Measurements from ENCODE around the gene AGAP9.
"Not testable (repeated sequence)": the region's sequence is repeated elsewhere in the genome, so short reads cannot be mapped to it uniquely, and the experiment has no call there.

Gene AGAP9

DNA sequence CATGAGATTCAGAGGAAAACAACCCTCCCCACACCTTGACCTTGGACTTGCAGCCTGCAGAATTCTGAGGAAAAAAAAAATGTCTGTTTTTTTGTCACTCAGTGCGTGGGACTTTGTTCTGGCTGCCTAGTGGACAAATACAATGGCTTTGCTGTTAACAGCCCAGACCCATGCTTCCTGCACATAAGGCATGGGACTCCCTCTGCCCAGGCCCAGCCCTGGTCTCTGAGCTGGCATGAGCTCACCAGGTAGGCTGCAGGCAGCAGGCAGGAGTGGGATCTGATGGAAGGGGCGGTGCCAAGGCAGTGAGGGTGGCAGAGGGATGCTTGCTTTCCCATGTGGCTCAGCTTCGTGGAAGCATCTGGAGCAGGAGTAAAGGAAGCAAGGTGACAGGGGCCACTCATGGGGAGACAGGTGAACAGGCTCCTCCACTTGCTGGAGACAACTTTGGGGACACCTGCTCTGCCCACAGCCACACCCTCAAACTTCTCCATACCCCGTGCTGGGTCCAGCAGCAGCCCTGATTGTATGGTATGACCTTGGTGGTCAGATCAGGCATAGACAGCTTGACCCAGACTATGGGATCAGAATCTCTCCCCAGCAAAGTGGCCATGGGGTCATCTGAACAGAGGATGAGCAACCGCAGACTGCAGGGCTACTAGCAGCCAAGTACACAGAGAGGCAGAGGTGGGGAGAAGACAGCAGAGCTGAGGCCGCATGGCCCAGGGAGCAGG is 66.5 kb downstream of the AGAP9 start:
- no peak for DNase-seq

DNA sequence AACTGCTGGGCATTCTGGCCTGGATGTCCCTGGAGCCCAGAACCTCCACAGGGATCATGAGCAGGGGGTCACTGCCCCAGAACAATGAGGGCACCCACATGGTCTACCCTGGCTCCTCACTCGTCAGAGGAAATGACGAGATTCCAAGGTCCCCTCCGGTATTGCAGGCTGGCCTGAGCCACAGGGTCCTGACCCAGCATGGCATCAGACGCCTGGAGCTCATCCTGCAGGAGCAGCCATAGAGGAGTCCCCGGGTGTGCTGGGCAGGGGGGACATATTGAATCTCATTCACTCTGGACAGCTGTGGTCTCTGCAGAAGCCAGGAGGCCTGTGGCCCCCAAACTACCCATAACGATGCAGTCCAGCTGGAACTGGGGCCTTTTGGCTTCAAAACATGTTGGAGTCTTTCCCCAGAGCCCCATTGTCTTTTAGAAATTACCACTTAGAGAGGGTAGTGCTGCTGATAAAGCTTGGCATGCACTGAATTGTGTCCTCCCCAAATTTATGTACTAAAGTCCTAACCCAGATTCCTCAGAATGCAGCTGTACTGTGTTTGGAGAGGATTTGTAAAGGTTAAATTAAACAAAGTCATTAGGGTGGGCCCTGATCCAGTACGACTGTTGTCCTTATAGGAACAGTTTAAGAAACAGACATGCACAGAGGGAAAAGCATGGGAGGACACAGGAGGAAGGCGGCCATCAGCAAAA is 67.2 kb downstream of the AGAP9 start:
- DNase-seq, result no peak

DNA sequence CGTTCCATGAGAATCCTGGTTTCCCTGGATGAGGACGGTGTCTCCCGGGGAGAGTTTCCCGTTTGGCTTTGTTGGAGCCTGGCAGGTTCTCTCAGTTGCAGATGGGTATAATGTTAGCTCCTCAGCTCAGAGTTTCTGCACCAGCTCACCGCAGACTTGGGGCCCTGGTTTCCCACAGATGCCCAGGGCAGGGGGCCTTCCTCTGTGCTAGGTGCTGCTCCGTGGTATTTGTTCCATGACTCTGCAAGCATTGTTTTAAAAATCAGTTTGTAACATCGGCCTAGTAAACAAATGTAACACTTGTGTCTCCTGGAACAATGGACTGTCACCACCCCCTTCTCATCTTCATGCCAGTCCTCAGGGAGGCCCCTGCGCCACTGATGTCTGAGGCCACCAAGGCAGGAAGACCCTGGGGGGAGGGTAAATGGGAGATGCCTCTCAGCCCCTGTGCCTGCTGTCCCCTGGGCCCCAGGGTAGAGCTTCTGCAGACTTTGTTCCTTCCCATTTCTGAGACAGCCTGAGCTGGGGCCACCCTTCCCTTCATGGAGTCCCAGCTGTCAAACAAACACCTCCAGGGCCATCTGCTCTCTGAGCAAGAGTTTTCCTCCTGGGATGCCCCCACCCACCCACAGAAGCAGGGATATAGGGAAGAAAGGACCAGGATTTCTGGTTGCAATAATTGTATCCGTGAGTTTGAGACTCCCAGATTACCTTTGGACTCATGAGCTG is 67.9 kb downstream of the AGAP9 start:
- not testable (repeated sequence) for DNase-seq

DNA sequence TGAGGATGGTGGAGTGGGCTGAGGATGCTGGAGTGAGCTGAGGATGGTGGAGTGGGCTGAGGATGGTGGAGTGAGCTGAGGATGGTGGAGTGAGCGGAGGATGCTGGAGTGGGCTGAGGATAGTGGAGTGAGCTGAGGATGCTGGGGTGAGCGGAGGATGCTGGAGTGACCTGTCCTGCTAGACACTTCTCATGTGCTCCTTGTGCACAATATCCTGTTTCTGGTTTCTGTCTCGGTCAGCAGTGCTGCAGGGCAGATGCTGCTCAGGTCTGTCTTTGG is 68.7 kb downstream of the AGAP9 start:
- no peak for DNase-seq

DNA sequence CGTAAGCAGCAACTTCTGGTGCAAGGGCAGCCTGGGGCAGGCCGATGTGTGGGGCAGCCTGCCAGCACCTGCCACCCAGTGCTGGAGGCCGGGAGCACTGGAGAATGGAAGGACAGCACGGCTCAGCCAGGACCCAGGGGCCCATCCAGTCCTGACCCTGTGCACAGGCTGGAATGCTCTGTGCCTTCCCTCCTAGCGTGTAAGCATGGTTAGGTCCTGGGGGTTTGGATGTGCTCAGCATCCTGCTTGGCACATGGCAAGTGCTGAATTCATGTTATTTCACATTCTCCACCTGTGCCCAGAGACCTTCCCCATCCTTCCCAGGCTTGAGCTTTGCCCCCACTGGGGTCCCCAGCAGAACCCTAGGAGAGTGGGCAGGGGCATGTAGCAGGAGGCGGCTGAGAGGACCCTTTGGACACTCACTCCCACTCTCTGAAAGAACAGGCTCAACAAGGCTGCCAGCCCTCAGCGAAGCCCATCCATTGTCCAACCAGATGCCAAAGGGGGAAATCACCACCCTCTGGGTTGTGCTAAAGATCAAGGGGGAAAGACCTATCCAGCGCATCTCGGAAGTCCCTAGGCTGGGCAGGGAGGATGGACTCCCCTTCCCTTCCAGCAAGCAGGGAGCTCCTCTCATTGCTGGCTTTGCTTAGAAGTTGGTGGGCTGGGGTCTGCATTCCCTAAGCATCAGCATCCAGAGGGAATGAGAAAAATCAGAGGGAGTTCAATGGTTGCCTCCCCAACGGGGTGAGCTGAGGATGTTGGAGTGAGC is 69.2 kb downstream of the AGAP9 start:
- no peak for DNase-seq

DNA sequence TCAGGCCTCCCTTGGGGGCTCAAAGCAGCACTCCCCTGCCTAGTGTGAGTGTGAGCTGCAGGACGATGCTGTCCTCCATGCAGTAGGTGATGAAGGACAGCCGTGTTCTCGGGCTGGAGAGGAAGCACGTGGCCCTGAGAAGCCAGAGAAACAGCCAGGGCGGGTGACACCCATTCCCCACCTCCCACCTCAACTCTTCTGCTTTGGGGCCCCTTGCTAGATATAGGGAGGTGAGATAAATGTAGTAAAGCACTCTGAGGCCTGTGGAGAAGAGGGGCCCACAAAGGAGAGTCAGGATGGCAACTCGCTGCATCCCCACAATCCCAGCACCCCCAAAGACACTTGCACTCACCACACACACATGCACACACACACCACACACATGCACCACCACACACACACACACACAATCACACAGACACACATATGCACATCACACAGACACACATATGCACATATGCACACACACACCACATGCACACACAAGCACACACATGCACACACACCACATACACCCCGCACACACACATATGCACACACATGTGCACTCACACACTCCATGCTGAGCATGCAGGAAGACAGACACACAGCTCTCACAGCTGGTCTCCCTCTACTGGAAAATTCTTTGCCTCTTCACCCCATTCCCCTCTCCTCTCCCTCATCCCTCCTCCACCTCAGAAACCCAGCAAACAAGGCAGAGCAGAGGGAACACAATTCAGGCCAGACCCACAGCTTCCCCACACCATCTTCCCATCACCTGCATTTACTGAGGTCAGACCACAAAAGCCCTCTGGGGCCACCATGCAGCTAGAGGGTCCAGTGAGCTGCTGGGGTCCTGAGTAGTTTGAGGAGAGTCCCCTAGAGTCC is 70.1 kb downstream of the AGAP9 start:
- no peak for DNase-seq

DNA sequence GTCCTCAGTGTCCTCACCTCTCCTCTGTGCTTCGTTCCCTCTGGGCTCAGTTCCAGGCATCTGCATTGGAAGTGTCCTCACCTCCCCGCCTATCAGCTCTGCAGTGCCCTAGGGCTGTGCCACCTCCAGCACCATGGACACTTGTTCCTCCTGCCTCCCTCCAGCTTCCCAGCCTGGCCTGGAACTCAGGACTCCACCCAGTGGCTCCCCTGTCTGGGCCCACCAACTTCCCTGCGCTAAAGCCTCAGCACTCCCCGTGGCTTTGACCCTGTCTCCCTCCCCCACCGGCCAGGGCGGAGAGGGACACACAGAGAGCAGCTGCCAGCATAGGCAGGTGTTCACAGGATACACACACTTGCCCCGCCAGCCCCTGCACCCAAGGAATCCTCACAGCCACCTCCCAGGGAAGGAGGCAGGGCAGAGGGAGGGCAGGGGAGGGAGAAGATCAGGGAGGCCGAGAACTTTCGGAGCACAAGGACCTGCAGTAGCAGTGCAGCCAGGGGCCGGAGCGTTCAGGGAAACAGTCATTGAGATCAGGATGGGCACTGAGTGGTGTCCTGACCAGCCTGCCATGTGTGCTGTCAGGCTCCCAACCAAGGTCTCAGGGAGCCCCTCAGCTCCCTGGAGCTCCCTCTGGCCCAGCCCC is 70.8 kb downstream of the AGAP9 start:
- no peak for DNase-seq

DNA sequence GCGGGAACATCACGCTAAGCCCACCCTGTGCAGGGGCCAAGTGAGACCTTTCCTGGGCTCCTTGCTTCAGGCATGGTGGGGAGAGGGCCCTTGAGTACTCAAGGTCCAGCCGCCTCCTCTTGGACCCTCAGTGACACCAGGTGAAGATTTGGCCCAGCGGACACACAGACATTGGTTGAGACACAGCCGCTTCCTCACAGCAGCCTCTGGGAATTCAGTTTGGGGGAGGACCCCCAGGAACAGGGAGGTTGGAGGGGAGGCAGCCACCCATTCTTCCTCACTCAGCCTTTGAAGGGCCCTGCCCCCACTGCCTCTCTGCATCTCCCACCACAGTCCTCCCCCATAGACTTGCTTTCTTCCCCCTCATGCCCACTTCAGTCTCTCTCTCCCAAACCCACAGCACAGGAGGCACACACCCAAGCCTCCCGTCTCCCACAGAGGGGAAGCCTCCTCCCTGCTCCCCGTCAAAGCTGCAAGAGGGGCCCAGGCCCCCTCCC is 71.4 kb downstream of the AGAP9 start:
- DNase-seq, result no peak

Measured in CD4-positive, alpha-beta T cell treated with Interleukin-6 for 4 hours (primary cell).